ENCODE data around the gene FNIP1.
"Not testable (repeated sequence)": the region's sequence is repeated elsewhere in the genome, so short reads cannot be mapped to it uniquely, and the experiment has no call there.

FNIP1 gene

DNA sequence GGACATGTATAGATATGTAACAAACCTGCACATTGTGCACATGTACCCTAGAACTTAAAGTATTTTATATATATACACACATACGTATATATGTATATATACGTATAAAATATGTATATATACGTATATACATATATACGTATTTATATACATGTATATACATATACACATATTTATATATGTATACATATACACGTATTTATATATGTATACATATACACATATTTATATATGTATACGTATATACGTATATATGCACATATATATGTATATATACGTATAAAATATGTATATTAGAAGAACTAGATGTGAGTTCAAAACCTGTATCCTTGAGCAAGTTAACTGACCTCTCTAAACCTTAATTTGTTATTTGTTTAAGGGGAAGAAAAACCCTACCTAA lies 61.4 kb downstream of the FNIP1 start:
- no peak for DNase-seq (ENCODE audit: low read depth in 1 of 2, low spot score in 1 of 2)
- in situ Hi-C loops (cut with HindIII; ENCODE audit: low pct_unique_long_range_greater_than_20kb, low sequenced_read_pairs), result no loop called here
- no peak for TF ChIP-seq JUND (IDR thresholded peaks at IDR 0.05; ENCODE audit: low read depth)

DNA sequence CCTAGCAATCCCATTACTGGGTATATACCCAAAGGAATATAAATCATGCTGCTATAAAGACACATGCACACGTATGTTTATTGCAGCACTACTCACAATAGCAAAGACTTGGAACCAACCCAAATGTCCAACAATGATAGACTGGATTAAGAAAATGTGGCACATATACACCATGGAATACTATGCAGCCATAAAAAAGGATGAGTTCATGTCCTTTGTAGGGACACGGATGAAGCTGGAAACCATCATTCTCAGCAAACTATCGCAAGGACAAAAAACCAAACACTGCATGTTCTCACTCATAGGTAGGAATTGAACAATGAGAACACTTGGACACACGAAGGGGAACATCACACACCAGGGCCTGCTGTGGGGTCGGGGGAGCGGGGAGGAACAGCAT lies 61.9 kb downstream of the FNIP1 start:
- DNase-seq (ENCODE audit: low read depth in 1 of 2, low spot score in 1 of 2); in situ Hi-C loops (cut with HindIII; ENCODE audit: low pct_unique_long_range_greater_than_20kb, low sequenced_read_pairs): not testable (repeated sequence)

- DNase-seq (ENCODE audit: low read depth in 1 of 2, low spot score in 1 of 2); in situ Hi-C loops (cut with HindIII; ENCODE audit: low pct_unique_long_range_greater_than_20kb, low sequenced_read_pairs): not testable (repeated sequence)
These were observed 67.5 kb downstream of the FNIP1 start for GRCh38 chr5:131729292-131729691.

DNA sequence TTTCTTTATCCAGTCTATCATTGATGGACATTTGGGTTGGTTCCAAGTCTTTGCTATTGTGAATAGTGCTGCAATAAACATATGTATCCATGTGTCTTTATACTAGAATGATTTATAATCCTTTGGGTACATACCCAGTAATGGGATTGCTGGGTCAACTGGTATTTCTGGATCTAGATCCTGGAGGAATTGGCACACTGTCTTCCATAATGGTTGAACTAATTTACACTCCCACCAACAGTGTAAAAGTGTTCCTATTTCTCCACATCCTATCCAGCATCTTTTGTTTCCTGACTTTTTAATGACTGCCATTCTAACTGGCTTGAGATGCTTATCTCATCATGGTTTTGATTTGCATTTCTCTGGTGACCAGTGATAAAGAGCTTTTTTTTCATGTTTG lies 72.7 kb downstream of the FNIP1 start:
- peak in 1 of 2 experiments; percentile 75 for DNase-seq (ENCODE audit: low read depth in 1 of 2, low spot score in 1 of 2)
- in situ Hi-C loops (cut with HindIII; ENCODE audit: low pct_unique_long_range_greater_than_20kb, low sequenced_read_pairs), result not testable (repeated sequence)

DNA sequence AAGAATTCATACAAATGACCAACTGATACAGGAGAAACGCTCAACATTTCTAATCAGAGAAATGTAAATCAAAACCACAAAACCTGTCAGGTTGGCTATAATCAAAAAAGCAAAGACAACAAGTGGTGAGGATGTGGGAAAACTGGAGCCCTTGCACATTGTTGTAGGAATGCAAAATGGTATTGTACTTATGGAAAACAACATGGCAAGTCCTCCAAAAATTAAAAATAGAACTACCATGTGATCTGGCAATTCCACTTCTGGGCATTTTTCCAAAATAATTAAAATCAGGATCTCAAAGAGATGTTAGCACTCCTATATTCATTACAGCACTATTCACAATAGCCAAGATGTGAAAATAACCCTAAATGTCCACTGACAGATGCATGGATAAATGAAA lies 76.1 kb downstream of the FNIP1 start:
- in situ Hi-C loops (cut with HindIII; ENCODE audit: low pct_unique_long_range_greater_than_20kb, low sequenced_read_pairs), result no loop called here
- TF ChIP-seq JUND (IDR thresholded peaks at IDR 0.05; ENCODE audit: low read depth), result no peak
- no peak for DNase-seq (ENCODE audit: low read depth in 1 of 2, low spot score in 1 of 2)

DNA sequence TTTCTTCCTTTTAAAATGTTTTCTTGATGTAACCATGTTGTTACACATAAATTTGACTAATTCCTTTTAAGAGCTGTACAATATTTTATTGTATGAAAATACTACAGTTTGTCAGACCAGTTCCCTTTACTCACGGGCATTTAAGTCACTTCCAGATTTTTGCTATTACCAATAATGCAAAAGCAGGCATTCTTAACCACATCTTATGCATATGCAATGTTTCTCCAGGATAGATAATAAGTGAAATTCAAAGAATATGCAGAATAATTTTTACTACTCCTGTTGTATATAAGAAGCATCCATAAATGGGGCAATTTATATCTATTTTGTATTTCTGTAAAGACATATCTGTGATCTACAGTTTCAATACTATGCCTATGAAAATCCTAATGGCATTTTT lies 77.3 kb downstream of the FNIP1 start:
- DNase-seq (ENCODE audit: low read depth in 1 of 2, low spot score in 1 of 2), result no peak
- TF ChIP-seq JUND (IDR thresholded peaks at IDR 0.05; ENCODE audit: low read depth), result no peak
- in situ Hi-C loops (cut with HindIII; ENCODE audit: low pct_unique_long_range_greater_than_20kb, low sequenced_read_pairs), result no loop called here

DNA sequence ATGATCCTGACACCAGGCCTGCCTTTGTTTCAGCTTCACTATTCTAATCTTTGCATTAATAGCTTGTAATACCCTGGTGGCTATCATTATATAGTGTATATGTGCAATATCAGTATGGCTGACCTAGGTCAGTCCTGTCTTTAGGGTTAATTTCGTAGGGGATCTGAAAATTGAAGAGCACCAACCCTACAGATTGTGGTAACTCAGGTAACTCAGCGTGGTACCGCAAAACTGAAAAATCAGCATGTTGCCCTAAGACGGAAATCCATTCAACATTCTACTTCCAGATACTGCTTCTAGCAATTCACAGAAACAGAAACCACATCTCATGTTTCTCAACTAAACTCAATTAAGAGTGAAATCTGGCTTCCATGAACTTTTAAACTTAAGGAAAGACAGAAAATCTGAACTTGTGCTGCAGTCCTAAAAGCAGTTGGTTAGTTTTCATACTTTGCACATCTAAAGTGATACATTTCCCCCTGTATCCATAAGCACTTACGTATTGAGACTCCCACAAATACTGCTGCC lies 78.3 kb downstream of the FNIP1 start:
- no peak for DNase-seq (ENCODE audit: low read depth in 1 of 2, low spot score in 1 of 2)
- in situ Hi-C loops (cut with HindIII; ENCODE audit: low pct_unique_long_range_greater_than_20kb, low sequenced_read_pairs), result no loop called here
- no peak for TF ChIP-seq JUND (IDR thresholded peaks at IDR 0.05; ENCODE audit: low read depth)

DNA sequence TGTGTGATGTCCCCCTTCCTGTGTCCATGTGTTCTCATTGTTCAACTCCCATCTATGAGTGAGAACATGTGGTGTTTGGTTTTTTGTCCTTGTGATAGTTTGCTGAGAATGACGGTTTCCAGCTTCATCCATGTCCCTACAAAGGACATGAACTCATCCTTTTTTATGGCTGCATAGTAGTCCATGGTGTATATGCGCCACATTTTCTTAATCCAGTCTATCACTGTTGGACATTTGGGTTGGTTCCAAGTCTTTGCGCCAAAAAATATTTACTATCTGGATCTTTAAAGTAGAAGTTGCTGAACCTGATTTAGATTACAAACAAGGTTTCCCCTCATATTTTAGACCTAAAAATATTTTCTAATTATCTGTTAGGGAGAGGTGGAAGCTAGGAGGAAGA lies 79.7 kb downstream of the FNIP1 start:
- in situ Hi-C loops (cut with HindIII; ENCODE audit: low pct_unique_long_range_greater_than_20kb, low sequenced_read_pairs); DNase-seq (ENCODE audit: low read depth in 1 of 2, low spot score in 1 of 2): not testable (repeated sequence)

GRCh38 chr5:131716650-131717049 lies 80.2 kb downstream of the FNIP1 start:
- TF ChIP-seq JUND (IDR thresholded peaks at IDR 0.05; ENCODE audit: low read depth), result no peak
- DNase-seq (ENCODE audit: low read depth in 1 of 2, low spot score in 1 of 2), result no peak
- in situ Hi-C loops (cut with HindIII; ENCODE audit: low pct_unique_long_range_greater_than_20kb, low sequenced_read_pairs), result no loop called here

- in situ Hi-C loops (cut with HindIII; ENCODE audit: low pct_unique_long_range_greater_than_20kb, low sequenced_read_pairs), result no loop called here
- TF ChIP-seq JUND (IDR thresholded peaks at IDR 0.05; ENCODE audit: low read depth), result no peak
These were observed 86.4 kb downstream of the FNIP1 start for GRCh38 chr5:131710391-131710790.

GRCh38 chr5:131709043-131709442 lies 87.8 kb downstream of the FNIP1 start:
- in situ Hi-C loops (cut with HindIII; ENCODE audit: low pct_unique_long_range_greater_than_20kb, low sequenced_read_pairs), result no loop called here
- DNase-seq (ENCODE audit: low read depth in 1 of 2, low spot score in 1 of 2), result no peak
- no peak for TF ChIP-seq JUND (IDR thresholded peaks at IDR 0.05; ENCODE audit: low read depth)

More at GRCh38 chr5:131710391-131710790, 86.4 kb downstream of the FNIP1 start:
- no peak for DNase-seq (ENCODE audit: low read depth in 1 of 2, low spot score in 1 of 2)

- DNase-seq (ENCODE audit: low read depth in 1 of 2, low spot score in 1 of 2), result no peak
- in situ Hi-C loops (cut with HindIII; ENCODE audit: low pct_unique_long_range_greater_than_20kb, low sequenced_read_pairs), result no loop called here
- no peak for TF ChIP-seq JUND (IDR thresholded peaks at IDR 0.05; ENCODE audit: low read depth)
These were observed 90.5 kb downstream of the FNIP1 start for GRCh38 chr5:131706281-131706680.

- DNase-seq (ENCODE audit: low read depth in 1 of 2, low spot score in 1 of 2), result no peak
- no peak for TF ChIP-seq JUND (IDR thresholded peaks at IDR 0.05; ENCODE audit: low read depth)
- in situ Hi-C loops (cut with HindIII; ENCODE audit: low pct_unique_long_range_greater_than_20kb, low sequenced_read_pairs), result no loop called here
These were observed 101.9 kb downstream of the FNIP1 start for GRCh38 chr5:131694926-131695325.

DNA sequence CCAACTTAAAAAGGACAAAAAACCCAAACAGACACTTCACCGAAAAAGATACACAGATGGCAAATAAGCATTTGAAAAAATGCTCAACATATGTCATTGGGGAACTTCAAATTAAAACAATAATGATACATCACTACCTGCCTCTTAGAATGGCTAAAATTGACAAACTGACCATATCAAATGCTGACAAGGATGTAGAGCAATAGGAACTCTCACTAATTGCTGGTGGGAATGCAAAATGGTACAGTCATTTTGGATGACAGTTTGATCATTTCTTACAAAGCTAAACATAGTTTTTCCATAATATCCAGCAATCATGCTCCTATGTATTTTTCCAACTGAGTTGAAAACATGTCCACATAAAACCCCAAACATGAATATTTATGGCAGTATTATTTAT lies 102.9 kb downstream of the FNIP1 start:
- in situ Hi-C loops (cut with HindIII; ENCODE audit: low pct_unique_long_range_greater_than_20kb, low sequenced_read_pairs), result no loop called here
- TF ChIP-seq JUND (IDR thresholded peaks at IDR 0.05; ENCODE audit: low read depth), result no peak
- DNase-seq (ENCODE audit: low read depth in 1 of 2, low spot score in 1 of 2), result no peak
